K562 (cell line): Measurements from ENCODE around the gene TESK1. TPM values are rescaled to one million over a fixed set of nuclear protein-coding genes. Genes with fewer than 3 reads are reported as not detected.
A peak's percentile ranks its signal among the peaks of the same experiment; 100 is the strongest.

Source experiments
- ATAC-seq: fragments of 200-7000 bp; cut with Tn5 transposase; 3 replicates; pipeline ENCODE4 v1.9.1; 2020; ENCODE audit warnings: moderate library complexity
- BruUV-seq: library from RNA; stranded (reverse); fragments of 400-500 nt; replicated peaks from 2 replicates; lab custom pipeline; 2021; lab: Mats Ljungman, UMichigan
- CTCF ChIA-PET: fragments of 300-600 bp; formaldehyde crosslinking; extraction: SDS; loops from one replicate; lab custom pipeline; 2021; ENCODE audit warnings: low intra/inter-chr PET ratio; lab: Yijun Ruan, JAX
- POLR2A ChIA-PET: fragments of 300-600, 350-650 bp; sonication (Branson Sonifier 250); formaldehyde crosslinking; extraction: SDS; loops from one replicate; lab custom pipeline; 2021; ENCODE audit warnings: antibody characterized with exemption, inconsistent platforms; lab: Yijun Ruan, JAX
- DNase-seq, 4 experiments: peaks; one replicate each; pipeline versions ENCODE4 v3.0.0 to v3.0.0-alpha.2; 2011 to 2018; ENCODE audit warnings: low spot score in 3 of 4, mixed read lengths in 3 of 4; ENCODE audit errors: extremely low read depth in 1 of 4
- FAIRE-seq: peaks from 2 replicates; lab custom pipeline; 2011; peaks lifted over from hg19 to GRCh38; lab: Jason Lieb, UNC
- H2AFZ ChIP-seq: 2 replicates; pipeline ENCODE4 v1.6.0; 2011; ENCODE audit warnings: low read depth, low read length, control low read depth, inconsistent platforms
- H3K27ac ChIP-seq: fragments of 200-600 bp; 3 replicates; pipeline ENCODE4 v1.8.0; 2011; ENCODE audit warnings: low read depth, mild to moderate bottlenecking, control low read depth, inconsistent platforms, low read length, moderate library complexity, mixed read lengths; ENCODE audit errors: extremely low read depth
- H3K27me3 ChIP-seq, 2 experiments: fragments of 300-600 bp in 1 of 2; 2 replicates in 1 of 2; 3 replicates in 1 of 2; pipeline versions ENCODE4 v1.6.0 to v1.8.0; 2011; ENCODE audit warnings: inconsistent platforms in 2 of 2, low read length in 2 of 2, mild to moderate bottlenecking in 1 of 2, mixed read lengths in 1 of 2, moderate library complexity in 1 of 2; ENCODE audit not compliant: control insufficient read depth in 2 of 2, insufficient read depth in 2 of 2
- H3K36me3 ChIP-seq: fragments of 300-600 bp; 3 replicates; pipeline ENCODE4 v1.8.0; 2011; ENCODE audit warnings: mild to moderate bottlenecking, low read length, inconsistent platforms; ENCODE audit not compliant: control insufficient read depth, insufficient read depth
- H3K4me1 ChIP-seq, 2 experiments: fragments of 200-600 bp in 1 of 2; replicated peaks in 1 of 2; 2 replicates in 1 of 2; 3 replicates in 1 of 2; pipeline versions ENCODE4 v1.5.1 to v1.8.0; 2011; ENCODE audit warnings: inconsistent platforms in 2 of 2, low read length in 2 of 2, mild to moderate bottlenecking in 1 of 2, mixed read lengths in 1 of 2, moderate library complexity in 1 of 2; ENCODE audit not compliant: control insufficient read depth in 2 of 2, insufficient read depth in 2 of 2
- H3K4me2 ChIP-seq: 2 replicates; pipeline ENCODE4 v1.6.1; 2011; ENCODE audit warnings: low read length, control low read depth, inconsistent platforms, mixed read lengths; ENCODE audit not compliant: insufficient read depth
- H3K4me3 ChIP-seq: fragments of 200-600 bp; sonication (generic), shearing (Covaris generic); 2 replicates; pipeline ENCODE4 v1.5.1; 2016; ENCODE audit warnings: control low read depth, inconsistent platforms
- H3K79me2 ChIP-seq: fragments of 200-600 bp; 3 replicates; pipeline ENCODE4 v1.8.0; 2011; ENCODE audit warnings: low read length, inconsistent platforms; ENCODE audit not compliant: control insufficient read depth, insufficient read depth
- H3K9ac ChIP-seq, 2 experiments: 2 replicates each; pipeline versions ENCODE4 v1.6.0 to v1.6.1; 2011; ENCODE audit warnings: low read depth in 2 of 2, low read length in 2 of 2, control low read depth in 1 of 2, inconsistent platforms in 1 of 2, mild to moderate bottlenecking in 1 of 2, mixed read lengths in 1 of 2; ENCODE audit not compliant: insufficient read depth in 1 of 2
- H3K9me1 ChIP-seq: one replicate; pipeline ENCODE4 v1.6.0; 2011; ENCODE audit warnings: inconsistent platforms, mild to moderate bottlenecking, low read length, moderate library complexity; ENCODE audit not compliant: control insufficient read depth, insufficient read depth
- H3K9me3 ChIP-seq: replicated peaks from 2 replicates; pipeline ENCODE4 v1.5.1; 2011; ENCODE audit warnings: low read depth, low read length, inconsistent platforms; ENCODE audit not compliant: control insufficient read depth, insufficient read depth
- H4K20me1 ChIP-seq: replicated peaks from 2 replicates; pipeline ENCODE4 v1.6.1; 2011; ENCODE audit warnings: low read length, inconsistent platforms, mixed read lengths; ENCODE audit not compliant: control insufficient read depth, insufficient read depth
- RBFOX2 ChIP-seq: fragments of 200-400 bp; formaldehyde crosslinking; IDR thresholded peaks from 2 replicates; pipeline ENCODE4 v1.6.1; 2017; ENCODE audit warnings: low read depth, mild to moderate bottlenecking, low read length, moderate library complexity
- WGBS: fragments of 100-300 bp; shearing (Covaris generic); methylation state at CpG from one replicate; pipeline ENCODE4 v1.1.6; 2016; ENCODE audit warnings: low coverage, mixed read lengths; ENCODE audit not compliant: insufficient coverage; ENCODE audit errors: missing lambda C conversion rate; 5-methylcytosine and 5-hydroxymethylcytosine counted together
- in situ Hi-C: fragments of 300-500 bp; cut with MboI; formaldehyde crosslinking; loops from 4 replicates; pipeline ENCODE4 v1.15.0; 2018; ENCODE audit warnings: inconsistent platforms, mixed read lengths
- intact Hi-C: fragments of 100-400 bp; cut with micrococcal nuclease; formaldehyde crosslinking; loops from 2 replicates; pipeline ENCODE4 v1.14.2; 2022
- polyA plus RNA-seq, 8 experiments: library from polyadenylated mRNA; depleted of rRNA in 4 of 8; stranded (reverse) in 5 of 8; unstranded in 3 of 8; fragments of >200 nt; fragmentation: Nextera tagmentation in 2 of 8; fragmentation: Illumina TruSeq in 1 of 8; extraction: Ambion mirVana in 2 of 8; extraction: Trizol in 1 of 8; gene quantifications; 2 replicates each; pipeline versions ENCODE4 v1.2.1 to v1.2.3, GENCODE V29; 2011 to 2014; ENCODE audit warnings: inconsistent platforms in 1 of 8, missing spikeins in 1 of 8
- total RNA-seq, 7 experiments: library from RNA; depleted of rRNA in 6 of 7; stranded (reverse); fragments of >200 nt in 6 of 7; fragmentation: Illumina TruSeq in 2 of 7; extraction: Trizol in 2 of 7; gene quantifications; 2 replicates each; pipeline versions ENCODE4 v1.2.1 to v1.2.3, GENCODE V29; 2011 to 2021; ENCODE audit warnings: low replicate concordance in 1 of 7
- TF ChIP-seq, protein P1 (sequence below): fragments of 450-650 bp; IDR thresholded peaks from 2 replicates; pipeline ENCODE4 v1.6.1; 2018; ENCODE audit not compliant: partially characterized antibody

The TESK1 gene
- total and polyA plus RNA-seq, 9 of the 15 experiments (the other 6 are each of a cell fraction or from before 2014, with no cell fraction given) = 0.07 to 10.4 (median 4.1) TPM

DNA sequence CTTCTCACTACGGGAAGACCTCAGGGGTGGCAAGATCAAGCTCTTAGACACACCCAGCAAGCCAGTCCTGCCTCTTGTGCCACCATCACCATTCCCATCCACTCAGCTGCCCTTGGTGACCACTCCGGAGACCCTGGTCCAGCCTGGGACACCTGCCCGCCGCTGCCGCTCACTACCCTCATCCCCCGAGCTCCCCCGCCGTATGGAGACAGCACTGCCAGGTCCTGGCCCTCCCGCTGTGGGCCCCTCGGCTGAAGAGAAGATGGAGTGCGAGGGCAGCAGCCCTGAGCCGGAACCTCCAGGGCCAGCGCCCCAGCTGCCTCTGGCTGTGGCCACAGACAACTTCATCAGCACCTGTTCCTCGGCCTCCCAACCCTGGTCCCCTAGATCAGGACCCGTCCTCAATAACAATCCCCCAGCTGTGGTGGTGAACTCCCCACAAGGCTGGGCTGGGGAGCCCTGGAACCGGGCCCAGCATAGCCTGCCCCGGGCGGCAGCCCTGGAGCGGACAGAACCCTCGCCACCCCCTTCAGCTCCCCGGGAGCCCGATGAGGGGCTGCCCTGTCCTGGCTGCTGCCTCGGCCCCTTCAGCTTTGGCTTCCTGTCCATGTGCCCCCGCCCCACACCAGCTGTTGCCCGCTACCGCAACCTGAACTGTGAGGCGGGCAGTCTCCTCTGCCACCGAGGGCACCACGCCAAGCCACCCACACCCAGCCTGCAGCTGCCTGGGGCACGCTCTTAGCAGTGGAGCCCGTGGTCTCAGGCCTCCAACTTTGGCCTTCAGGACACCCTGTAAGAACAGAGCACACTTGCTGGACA is 4.1 kb downstream of the TESK1 start:
- H3K4me1 ChIP-seq = peaks cover 0 to 17% of the 10 kb centered on the region in 2 experiments; a peak in 3 of 5 replicates
- ATAC-seq (no peak), FAIRE-seq (no peak), DNase-seq (no peak)
- intact Hi-C loops = no loop called here
- no peaks in the 10 kb centered on the region for H4K20me1 ChIP-seq
- no peaks in the 10 kb centered on the region for H3K9me1 ChIP-seq
- 97% methylated on average over 6 of the region's 31 CpGs for WGBS
- ChIA-PET CTCF (no interaction called here), POLR2A (interaction anchor here (0.5 to 1.0 kb wide), 3 partner anchors 48 to 118 kb away, joined by 3 to 4 read pairs (median 3); no protein-coding TSS in a partner anchor)
- BruUV-seq = no TSS peak
- H3K36me3 ChIP-seq = peaks cover 11% of the 10 kb centered on the region; the same call in 1 of the 3 replicates
- no peak overlapping the region for H3K27ac ChIP-seq
- TF ChIP-seq, protein P1, sequence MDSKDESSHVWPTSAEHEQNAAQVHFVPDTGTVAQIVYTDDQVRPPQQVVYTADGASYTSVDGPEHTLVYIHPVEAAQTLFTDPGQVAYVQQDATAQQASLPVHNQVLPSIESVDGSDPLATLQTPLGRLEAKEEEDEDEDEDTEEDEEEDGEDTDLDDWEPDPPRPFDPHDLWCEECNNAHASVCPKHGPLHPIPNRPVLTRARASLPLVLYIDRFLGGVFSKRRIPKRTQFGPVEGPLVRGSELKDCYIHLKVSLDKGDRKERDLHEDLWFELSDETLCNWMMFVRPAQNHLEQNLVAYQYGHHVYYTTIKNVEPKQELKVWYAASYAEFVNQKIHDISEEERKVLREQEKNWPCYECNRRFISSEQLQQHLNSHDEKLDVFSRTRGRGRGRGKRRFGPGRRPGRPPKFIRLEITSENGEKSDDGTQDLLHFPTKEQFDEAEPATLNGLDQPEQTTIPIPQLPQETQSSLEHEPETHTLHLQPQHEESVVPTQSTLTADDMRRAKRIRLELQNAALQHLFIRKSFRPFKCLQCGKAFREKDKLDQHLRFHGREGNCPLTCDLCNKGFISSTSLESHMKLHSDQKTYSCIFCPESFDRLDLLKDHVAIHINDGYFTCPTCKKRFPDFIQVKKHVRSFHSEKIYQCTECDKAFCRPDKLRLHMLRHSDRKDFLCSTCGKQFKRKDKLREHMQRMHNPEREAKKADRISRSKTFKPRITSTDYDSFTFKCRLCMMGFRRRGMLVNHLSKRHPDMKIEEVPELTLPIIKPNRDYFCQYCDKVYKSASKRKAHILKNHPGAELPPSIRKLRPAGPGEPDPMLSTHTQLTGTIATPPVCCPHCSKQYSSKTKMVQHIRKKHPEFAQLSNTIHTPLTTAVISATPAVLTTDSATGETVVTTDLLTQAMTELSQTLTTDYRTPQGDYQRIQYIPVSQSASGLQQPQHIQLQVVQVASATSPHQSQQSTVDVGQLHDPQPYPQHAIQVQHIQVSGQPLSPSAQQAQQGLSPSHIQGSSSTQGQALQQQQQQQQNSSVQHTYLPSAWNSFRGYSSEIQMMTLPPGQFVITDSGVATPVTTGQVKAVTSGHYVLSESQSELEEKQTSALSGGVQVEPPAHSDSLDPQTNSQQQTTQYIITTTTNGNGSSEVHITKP = no peak
- TF ChIP-seq RBFOX2 = 0 out of 2 replicates have a peak, but pooled peaks have one; percentile 23
- no peak overlapping the region for H3K4me3 ChIP-seq
- no peak overlapping the region for H3K9ac ChIP-seq
- H3K9me3 ChIP-seq = no peaks in the 10 kb centered on the region
- in situ Hi-C loops = loop anchor here (5.0 kb wide), 1 partner anchor 38 kb away; no protein-coding TSS in a partner anchor
- 0 out of 3 replicates have a peak, but pooled peaks cover 4% of the 10 kb centered on the region for H3K79me2 ChIP-seq
- no peak overlapping the region for H2AFZ ChIP-seq
- H3K27me3 ChIP-seq = no peaks in the 10 kb centered on the region
- no peak overlapping the region for H3K4me2 ChIP-seq
